Measurements from ENCODE around the gene NFXL1. TPM values are rescaled to one million over a fixed set of nuclear protein-coding genes. Genes with fewer than 3 reads are reported as not detected.

Gene NFXL1
- total and polyA plus RNA-seq, 2 of the 4 experiments (the other 2 are of a cell fraction) = 13.9 to 23.1 TPM

DNA sequence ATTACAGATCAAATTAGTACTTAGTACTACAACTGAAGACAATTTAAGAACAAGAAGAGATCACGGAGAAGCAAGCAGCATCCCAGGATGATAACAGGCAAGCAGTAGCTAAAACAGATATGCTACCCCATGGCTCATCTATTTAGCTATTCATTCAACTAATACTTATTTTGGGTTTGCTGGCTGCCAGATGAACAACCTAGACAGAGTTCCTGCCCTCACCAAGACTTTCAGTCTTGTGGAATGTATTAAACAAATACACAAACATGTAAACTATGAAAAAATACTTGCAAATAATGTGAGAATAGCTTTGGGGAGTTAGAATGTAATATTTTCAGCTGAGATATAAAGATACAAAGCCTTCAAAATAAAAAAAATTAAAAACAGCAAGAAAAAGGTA is 74.1 kb downstream of the NFXL1 start:
- Histone ChIP-seq H2BK20ac (ENCODE audit: low read depth, low read length) (peak overlapping the region; percentile 57), H4K20me1 (ENCODE audit: insufficient read depth, low read length) (no peaks in the 10 kb centered on the region), H3K56ac (ENCODE audit: extremely low read depth, insufficient read depth, low read length) (no peak overlapping the region), H3K4me1 (ENCODE audit: control insufficient read depth, insufficient read depth, low read length) (peaks cover 27% of the 10 kb centered on the region), H2AFZ (replicated peaks; ENCODE audit: low read length, poor library complexity) (no peak overlapping the region), H3K4me3 (ENCODE audit: insufficient read depth, low read depth, low read length) (no peak overlapping the region), H2BK120ac (ENCODE audit: low read depth, low read length) (0 out of 2 replicates have a peak overlapping the region, but pooled peaks have one; percentile 31), H3K23ac (ENCODE audit: low read depth, low read length) (no peak overlapping the region), H3K14ac (replicated peaks; ENCODE audit: low read depth, low read length) (no peak overlapping the region), H3K9me1 (ENCODE audit: insufficient read depth, low read length) (peaks cover 8% of the 10 kb centered on the region), H4K8ac (ENCODE audit: low read depth in 2 of 2, low read length in 2 of 2) (peak overlapping the region in 1 of 2 experiments; percentile 24; a peak in 1 of 4 replicates), H2BK5ac (ENCODE audit: low read depth, low read length, poor library complexity, severe bottlenecking) (no peak overlapping the region), H3K27ac (ENCODE audit: insufficient read depth, low read length) (no peak overlapping the region), H3K27me3 (ENCODE audit: control insufficient read depth, insufficient read depth, low read length) (no peaks in the 10 kb centered on the region), H2AK5ac (ENCODE audit: low read depth, low read length) (no peak overlapping the region), H3K4ac (ENCODE audit: low read depth, low read length) (peak overlapping the region; percentile 50), H3K9me3 (ENCODE audit: control insufficient read depth, insufficient read depth, low read length) (no peaks in the 10 kb centered on the region), H3K9ac (ENCODE audit: low read depth, low read length) (no peak overlapping the region), H3K79me1 (ENCODE audit: low read depth in 1 of 2, low read length in 2 of 2) (no peaks in the 10 kb centered on the region; a peak in 1 of 4 replicates), H3K18ac (ENCODE audit: low read depth, low read length) (no peak overlapping the region), H3K4me2 (ENCODE audit: low read depth, low read length) (no peak overlapping the region), H4K5ac (ENCODE audit: low read depth, low read length) (no peak overlapping the region), H4K91ac (ENCODE audit: insufficient read depth, low read depth, low read length) (no peak overlapping the region), H2BK15ac (ENCODE audit: low read depth, low read length) (no peak overlapping the region), H2AK9ac (replicated peaks; ENCODE audit: low read depth, low read length, poor library complexity) (no peak overlapping the region), H3K36me3 (ENCODE audit: control insufficient read depth, insufficient read depth, low read length) (no peaks in the 10 kb centered on the region)
- intact Hi-C loops (cut with micrococcal nuclease) = loop anchor here (5.0 kb wide), 1 partner anchor 42 kb away; no protein-coding TSS in a partner anchor
- dilution Hi-C loops (cut with HindIII; ENCODE audit: low sequenced_read_pairs, unreplicated experiment) = no loop called here
- ATAC-seq (ENCODE audit: low read depth) = no peak
- no TSS peak for BruUV-seq (replicated peaks)
- in situ Hi-C loops (cut with MboI; ENCODE audit: low sequenced_read_pairs) = no loop called here
- no CpG with 5 or more reads among the region's 1 CpG for WGBS, 2 experiments (ENCODE audit: extremely low coverage in 2 of 2, insufficient read length in 1 of 2)
- POLR2A ChIA-PET (ENCODE audit: unreplicated experiment) = no interaction called here
- CTCF ChIA-PET = interaction anchor here (1.3 to 1.7 kb wide), 4 partner anchors 10 to 136 kb away, joined by 3 to 6 read pairs (median 4); no protein-coding TSS in a partner anchor
- no peak for DNase-seq
- TF ChIP-seq NFE2L2 (IDR thresholded peaks at IDR 0.05; ENCODE audit: low read depth, low read length) (no peak), MAZ (IDR thresholded peaks at IDR 0.05; ENCODE audit: borderline replicate concordance, low read depth, low read length) (no peak), FOS (IDR thresholded peaks at IDR 0.05; ENCODE audit: low read depth, low read length) (no peak), SMC3 (IDR thresholded peaks at IDR 0.05; ENCODE audit: low read depth, low read length) (no peak), CEBPB (IDR thresholded peaks at IDR 0.05; ENCODE audit: low read depth, low read length) (no peak), CHD1 (IDR thresholded peaks at IDR 0.05; ENCODE audit: low read depth, low read length) (no peak), RCOR1 (IDR thresholded peaks at IDR 0.05; ENCODE audit: insufficient replicate concordance, low read length) (no peak), BHLHE40 (IDR thresholded peaks at IDR 0.05; ENCODE audit: low read depth, low read length) (no peak), MAFK (IDR thresholded peaks at IDR 0.05; ENCODE audit: low read depth, low read length) (no peak), POLR2A (IDR thresholded peaks at IDR 0.05; ENCODE audit: low read depth, low read length) (no peak), RFX5 (IDR thresholded peaks at IDR 0.05; ENCODE audit: low read depth, low read length) (no peak), RAD21 (IDR thresholded peaks at IDR 0.05; ENCODE audit: low read length) (no peak), MXI1 (IDR thresholded peaks at IDR 0.05; ENCODE audit: borderline replicate concordance, low read depth, low read length) (no peak)
- TF ChIP-seq, protein P1, sequence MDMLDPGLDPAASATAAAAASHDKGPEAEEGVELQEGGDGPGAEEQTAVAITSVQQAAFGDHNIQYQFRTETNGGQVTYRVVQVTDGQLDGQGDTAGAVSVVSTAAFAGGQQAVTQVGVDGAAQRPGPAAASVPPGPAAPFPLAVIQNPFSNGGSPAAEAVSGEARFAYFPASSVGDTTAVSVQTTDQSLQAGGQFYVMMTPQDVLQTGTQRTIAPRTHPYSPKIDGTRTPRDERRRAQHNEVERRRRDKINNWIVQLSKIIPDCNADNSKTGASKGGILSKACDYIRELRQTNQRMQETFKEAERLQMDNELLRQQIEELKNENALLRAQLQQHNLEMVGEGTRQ (IDR thresholded peaks at IDR 0.05; ENCODE audit: low read depth, low read length) = no peak
- TF ChIP-seq, protein P2, sequence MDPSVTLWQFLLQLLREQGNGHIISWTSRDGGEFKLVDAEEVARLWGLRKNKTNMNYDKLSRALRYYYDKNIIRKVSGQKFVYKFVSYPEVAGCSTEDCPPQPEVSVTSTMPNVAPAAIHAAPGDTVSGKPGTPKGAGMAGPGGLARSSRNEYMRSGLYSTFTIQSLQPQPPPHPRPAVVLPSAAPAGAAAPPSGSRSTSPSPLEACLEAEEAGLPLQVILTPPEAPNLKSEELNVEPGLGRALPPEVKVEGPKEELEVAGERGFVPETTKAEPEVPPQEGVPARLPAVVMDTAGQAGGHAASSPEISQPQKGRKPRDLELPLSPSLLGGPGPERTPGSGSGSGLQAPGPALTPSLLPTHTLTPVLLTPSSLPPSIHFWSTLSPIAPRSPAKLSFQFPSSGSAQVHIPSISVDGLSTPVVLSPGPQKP (IDR thresholded peaks at IDR 0.05; ENCODE audit: borderline replicate concordance, low read depth, low read length) = no peak
- TF ChIP-seq, protein P3, sequence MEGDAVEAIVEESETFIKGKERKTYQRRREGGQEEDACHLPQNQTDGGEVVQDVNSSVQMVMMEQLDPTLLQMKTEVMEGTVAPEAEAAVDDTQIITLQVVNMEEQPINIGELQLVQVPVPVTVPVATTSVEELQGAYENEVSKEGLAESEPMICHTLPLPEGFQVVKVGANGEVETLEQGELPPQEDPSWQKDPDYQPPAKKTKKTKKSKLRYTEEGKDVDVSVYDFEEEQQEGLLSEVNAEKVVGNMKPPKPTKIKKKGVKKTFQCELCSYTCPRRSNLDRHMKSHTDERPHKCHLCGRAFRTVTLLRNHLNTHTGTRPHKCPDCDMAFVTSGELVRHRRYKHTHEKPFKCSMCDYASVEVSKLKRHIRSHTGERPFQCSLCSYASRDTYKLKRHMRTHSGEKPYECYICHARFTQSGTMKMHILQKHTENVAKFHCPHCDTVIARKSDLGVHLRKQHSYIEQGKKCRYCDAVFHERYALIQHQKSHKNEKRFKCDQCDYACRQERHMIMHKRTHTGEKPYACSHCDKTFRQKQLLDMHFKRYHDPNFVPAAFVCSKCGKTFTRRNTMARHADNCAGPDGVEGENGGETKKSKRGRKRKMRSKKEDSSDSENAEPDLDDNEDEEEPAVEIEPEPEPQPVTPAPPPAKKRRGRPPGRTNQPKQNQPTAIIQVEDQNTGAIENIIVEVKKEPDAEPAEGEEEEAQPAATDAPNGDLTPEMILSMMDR (conservative IDR thresholded peaks at IDR 0.05; ENCODE audit: low read depth, low read length) = no peak
